HEK293 (cell line): ENCODE results near the gene KLHL12.

Source experiments
- CTCF ChIA-PET: fragments of 350-600 bp; formaldehyde crosslinking; extraction: SDS; loops from one replicate; lab custom pipeline; 2021; ENCODE audit warnings: antibody characterized with exemption; lab: Yijun Ruan, JAX
- POLR2A ChIA-PET: fragments of 300-600 bp; formaldehyde crosslinking; extraction: SDS; loops from one replicate; lab custom pipeline; 2020; ENCODE audit warnings: antibody characterized with exemption, inconsistent platforms; lab: Yijun Ruan, JAX
- H3K27ac ChIP-seq: fragments of 200-500 bp; sonication (Bioruptor generic); 2 replicates; pipeline ENCODE4 v1.5.1; 2014; ENCODE audit warnings: low read depth, low read length, control low read depth, inconsistent platforms; ENCODE audit errors: extremely low read depth
- H3K36me3 ChIP-seq, 2 experiments: fragments of 200-500 bp in 1 of 2; sonication (Bioruptor generic) in 1 of 2; 1 replicate in 1 of 2; 2 replicates in 1 of 2; pipeline ENCODE4 v1.5.1; 2014 to 2017; ENCODE audit warnings: inconsistent platforms in 2 of 2, low read length in 2 of 2; ENCODE audit not compliant: control insufficient read depth in 2 of 2, insufficient read depth in 1 of 2
- H3K4me1 ChIP-seq: fragments of 200-500 bp; sonication (Bioruptor generic); 2 replicates; pipeline ENCODE4 v1.5.1; 2014; ENCODE audit warnings: mild to moderate bottlenecking, low read length, inconsistent platforms; ENCODE audit not compliant: control insufficient read depth, insufficient read depth
- H3K4me3 ChIP-seq: 2 replicates; pipeline ENCODE4 v1.5.1; 2011; ENCODE audit warnings: low read depth, mild to moderate bottlenecking, control low read depth, low read length, moderate library complexity
- H3K9me3 ChIP-seq: fragments of 200-500 bp; sonication (Bioruptor generic); 2 replicates; pipeline ENCODE4 v1.5.1; 2014; ENCODE audit warnings: low read depth, low read length, inconsistent platforms; ENCODE audit not compliant: control insufficient read depth, insufficient read depth
- EGR2 ChIP-seq: fragments of 450-650 bp; formaldehyde crosslinking; IDR thresholded peaks from 2 replicates; pipeline ENCODE4 v1.5.1; 2016; ENCODE audit warnings: low read depth, missing biosample characterization, missing genetic modification characterization
- GLI2 ChIP-seq: fragments of 450-650 bp; formaldehyde crosslinking; IDR thresholded peaks from 2 replicates; pipeline ENCODE4; 2017; ENCODE audit warnings: missing biosample characterization, missing genetic modification characterization, low read depth, borderline replicate concordance
- KLF10 ChIP-seq: fragments of 450-650 bp; IDR thresholded peaks from 2 replicates; pipeline ENCODE4 v1.5.1; 2018; ENCODE audit warnings: missing biosample characterization, mild to moderate bottlenecking, missing genetic modification characterization
- KLF16 ChIP-seq: fragments of 450-650 bp; formaldehyde crosslinking; IDR thresholded peaks from 2 replicates; pipeline ENCODE4 v1.5.1; 2017; ENCODE audit warnings: missing biosample characterization, missing genetic modification characterization
- PATZ1 ChIP-seq: fragments of 450-650 bp; formaldehyde crosslinking; IDR thresholded peaks from 2 replicates; pipeline ENCODE4 v1.5.1; 2016; ENCODE audit warnings: missing biosample characterization, missing genetic modification characterization
- PRDM10 ChIP-seq: fragments of 450-650 bp; formaldehyde crosslinking; IDR thresholded peaks from 2 replicates; pipeline ENCODE4 v1.5.1; 2016; ENCODE audit warnings: missing biosample characterization, missing genetic modification characterization
- PRDM4 ChIP-seq: fragments of 450-650 bp; formaldehyde crosslinking; IDR thresholded peaks from 2 replicates; pipeline ENCODE4 v1.5.1; 2017; ENCODE audit warnings: missing biosample characterization, missing genetic modification characterization
- SALL2 ChIP-seq: fragments of 450-650 bp; formaldehyde crosslinking; IDR thresholded peaks from 2 replicates; pipeline ENCODE4 v1.5.0; 2017; ENCODE audit warnings: missing biosample characterization, mild to moderate bottlenecking, missing genetic modification characterization, borderline replicate concordance
- SP3 ChIP-seq: fragments of 450-650 bp; formaldehyde crosslinking; IDR thresholded peaks from 2 replicates; pipeline ENCODE4 v1.5.1; 2016; ENCODE audit warnings: missing biosample characterization, missing genetic modification characterization
- ZBTB11 ChIP-seq: fragments of 450-650 bp; formaldehyde crosslinking; conservative IDR thresholded peaks from 2 replicates; pipeline ENCODE4 v1.5.1; 2016; ENCODE audit warnings: low read depth, missing biosample characterization, missing genetic modification characterization
- ZEB2 ChIP-seq: fragments of 450-650 bp; formaldehyde crosslinking; IDR thresholded peaks from 2 replicates; pipeline ENCODE4 v1.5.1; 2016; ENCODE audit warnings: missing biosample characterization, missing genetic modification characterization
- ZFP3 ChIP-seq: fragments of 450-650 bp; formaldehyde crosslinking; IDR thresholded peaks from 2 replicates; pipeline ENCODE4 v1.5.1; 2016; ENCODE audit warnings: low read depth, missing biosample characterization, missing genetic modification characterization
- ZNF121 ChIP-seq: fragments of 450-650 bp; formaldehyde crosslinking; IDR thresholded peaks from 2 replicates; pipeline ENCODE4 v1.5.1; 2016; ENCODE audit warnings: missing biosample characterization, missing genetic modification characterization
- ZNF148 ChIP-seq: fragments of 450-650 bp; formaldehyde crosslinking; IDR thresholded peaks from 2 replicates; pipeline ENCODE4 v1.5.0; 2017; ENCODE audit warnings: missing biosample characterization, missing genetic modification characterization, borderline replicate concordance
- ZNF214 ChIP-seq: fragments of 450-650 bp; formaldehyde crosslinking; IDR thresholded peaks from 2 replicates; pipeline ENCODE4 v1.5.1; 2017; ENCODE audit warnings: missing biosample characterization, mild to moderate bottlenecking, missing genetic modification characterization, borderline replicate concordance
- ZNF24 ChIP-seq: fragments of 450-650 bp; formaldehyde crosslinking; IDR thresholded peaks from 2 replicates; pipeline ENCODE4 v1.5.1; 2016; ENCODE audit warnings: missing biosample characterization, missing genetic modification characterization
- ZNF292 ChIP-seq: fragments of 450-650 bp; formaldehyde crosslinking; IDR thresholded peaks from 2 replicates; pipeline ENCODE4 v1.5.1; 2016; ENCODE audit warnings: low read depth, missing biosample characterization, missing genetic modification characterization, borderline replicate concordance
- ZNF324 ChIP-seq: fragments of 450-650 bp; formaldehyde crosslinking; IDR thresholded peaks from 2 replicates; pipeline ENCODE4 v1.5.1; 2016; ENCODE audit warnings: missing biosample characterization, missing genetic modification characterization
- ZNF354C ChIP-seq: fragments of 450-650 bp; formaldehyde crosslinking; IDR thresholded peaks from 2 replicates; pipeline ENCODE4 v1.5.1; 2016; ENCODE audit warnings: missing biosample characterization, missing genetic modification characterization, low read depth, borderline replicate concordance
- ZNF366 ChIP-seq: fragments of 450-650 bp; formaldehyde crosslinking; conservative IDR thresholded peaks from 2 replicates; pipeline ENCODE4 v1.5.1; 2016; ENCODE audit warnings: missing biosample characterization, missing genetic modification characterization
- ZNF404 ChIP-seq: fragments of 450-650 bp; formaldehyde crosslinking; IDR thresholded peaks from 2 replicates; pipeline ENCODE4 v1.5.1; 2017; ENCODE audit warnings: missing biosample characterization, missing genetic modification characterization
- ZNF610 ChIP-seq: fragments of 450-650 bp; formaldehyde crosslinking; IDR thresholded peaks from 2 replicates; pipeline ENCODE4 v1.5.1; 2016; ENCODE audit warnings: missing biosample characterization, missing genetic modification characterization, borderline replicate concordance
- ZNF654 ChIP-seq: fragments of 450-650 bp; formaldehyde crosslinking; IDR thresholded peaks from 2 replicates; pipeline ENCODE4 v1.5.1; 2016; ENCODE audit warnings: low read depth, missing biosample characterization, missing genetic modification characterization
- ZNF777 ChIP-seq: fragments of 450-650 bp; formaldehyde crosslinking; IDR thresholded peaks from 2 replicates; pipeline ENCODE4 v1.5.1; 2017; ENCODE audit warnings: missing biosample characterization, missing genetic modification characterization, borderline replicate concordance

The KLHL12 gene

GRCh38 chr1:202959276-202959620 lies 32.2 kb upstream of the KLHL12 start:
- CTCF ChIA-PET: interaction anchor here (1.0 to 1.7 kb wide), 2 partner anchors 9 to 33 kb away, joined by 4 to 8 read pairs; no protein-coding TSS in a partner anchor
- Histone ChIP-seq H3K4me3 (no peak overlapping the region), H3K4me1 (peaks cover 9% of the 10 kb centered on the region), H3K9me3 (no peaks in the 10 kb centered on the region), H3K36me3 (peaks cover 0 to 50% of the 10 kb centered on the region in 2 experiments; a peak in 1 of 3 replicates), H3K27ac (no peak overlapping the region)
- POLR2A ChIA-PET: interaction anchor here (0.6 to 1.4 kb wide), 4 partner anchors 32 to 99 kb away, joined by 3 to 8 read pairs (median 5); partner anchors contain the start of genes KLHL12, RABIF and TMEM183A
- TF ChIP-seq PATZ1 (tag by site-specific recombination) (peak; percentile 71), EGR2 (tag by site-specific recombination) (no peak), KLF16 (tag by site-specific recombination) (no peak), KLF10 (tag by site-specific recombination) (peak; percentile 91), ZNF654 (no peak), SALL2 (tag by site-specific recombination) (no peak), ZNF121 (no peak), ZNF214 (no peak), PRDM10 (tag by site-specific recombination) (peak; percentile 27; the same call in 1 of the 2 replicates), ZNF24 (tag by site-specific recombination) (peak; percentile 52; the same call in 1 of the 2 replicates), ZEB2 (peak; percentile 91), ZNF148 (tag by site-specific recombination) (no peak), SP3 (tag by site-specific recombination) (peak; percentile 25), ZNF366 (tag by site-specific recombination) (no peak), ZNF610 (tag by site-specific recombination) (no peak), ZNF404 (no peak), GLI2 (tag by site-specific recombination) (no peak), ZNF292 (tag by site-specific recombination) (no peak), ZFP3 (tag by site-specific recombination) (no peak), ZNF324 (tag by site-specific recombination) (0 out of 2 replicates have a peak, but pooled peaks have one; percentile 27), ZNF777 (tag by site-specific recombination) (no peak), ZBTB11 (tag by site-specific recombination) (no peak), ZNF354C (tag by site-specific recombination) (no peak), PRDM4 (no peak)
